UCSD-AML1 (cell line): ENCODE results near the gene SDF4.

ENCODE experiments used
- DNase-seq: peaks from one replicate; lab custom pipeline; 2025; ENCODE audit not compliant: unreplicated experiment; lab: John Stamatoyannopoulos, UW

SDF4 gene

DNA sequence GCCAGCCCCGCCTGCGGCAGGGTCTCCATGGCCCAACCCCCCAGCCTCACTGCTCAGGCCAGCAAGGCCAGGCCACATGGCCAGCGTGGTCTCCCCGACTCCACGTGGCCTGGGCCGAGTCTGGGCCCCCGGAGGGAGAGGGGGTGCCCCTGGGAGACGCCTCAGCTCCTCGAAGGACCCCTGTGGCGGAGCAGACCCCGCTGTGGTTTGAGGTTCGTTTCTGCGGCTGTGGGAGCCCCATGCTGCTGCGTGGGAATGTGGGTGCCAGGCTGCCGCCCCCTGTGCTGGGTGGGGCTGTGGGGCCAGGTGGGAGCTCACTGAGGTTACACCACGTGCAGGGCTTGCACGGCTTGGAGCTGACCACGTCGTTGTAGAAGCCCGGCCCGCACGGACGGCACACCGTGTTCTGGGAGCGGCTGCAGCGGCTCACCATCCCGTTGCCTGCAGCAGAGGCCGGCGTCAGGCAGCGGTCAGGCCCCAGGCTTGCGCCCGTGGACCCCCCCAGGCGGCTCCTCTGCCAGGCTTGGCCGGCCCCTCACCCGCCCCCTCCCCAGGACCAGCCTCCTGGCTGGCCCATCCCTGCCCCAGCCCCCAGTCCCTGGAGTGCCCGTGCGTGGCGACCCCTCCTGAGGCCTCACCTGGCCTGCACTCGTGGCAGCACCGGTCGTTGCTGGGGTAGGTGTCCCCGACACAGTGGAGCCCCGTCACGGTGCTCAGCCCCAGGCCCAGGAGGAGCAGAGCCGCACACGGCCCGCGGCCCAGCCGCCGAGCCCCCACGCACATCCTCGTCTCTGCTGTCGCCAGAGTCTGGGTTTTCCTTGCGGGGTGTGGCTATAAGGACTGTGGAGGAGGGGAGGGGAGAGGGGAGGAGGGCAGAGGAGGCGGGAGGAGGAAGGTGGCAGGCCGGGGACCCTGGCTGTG, 18.2 kb downstream of the SDF4 start, which contains the start of gene TNFRSF4:
Gene TNFRSF4, minus strand, starts transcription at position 809 of the 921 bp plus-strand sequence. Its CDS starts 26 bp downstream, at position 783.
- peak; percentile 64 for DNase-seq

GRCh38 chr1:1212780-1213344, 18.9 kb downstream of the SDF4 start:
- peak; percentile 90 for DNase-seq

DNA sequence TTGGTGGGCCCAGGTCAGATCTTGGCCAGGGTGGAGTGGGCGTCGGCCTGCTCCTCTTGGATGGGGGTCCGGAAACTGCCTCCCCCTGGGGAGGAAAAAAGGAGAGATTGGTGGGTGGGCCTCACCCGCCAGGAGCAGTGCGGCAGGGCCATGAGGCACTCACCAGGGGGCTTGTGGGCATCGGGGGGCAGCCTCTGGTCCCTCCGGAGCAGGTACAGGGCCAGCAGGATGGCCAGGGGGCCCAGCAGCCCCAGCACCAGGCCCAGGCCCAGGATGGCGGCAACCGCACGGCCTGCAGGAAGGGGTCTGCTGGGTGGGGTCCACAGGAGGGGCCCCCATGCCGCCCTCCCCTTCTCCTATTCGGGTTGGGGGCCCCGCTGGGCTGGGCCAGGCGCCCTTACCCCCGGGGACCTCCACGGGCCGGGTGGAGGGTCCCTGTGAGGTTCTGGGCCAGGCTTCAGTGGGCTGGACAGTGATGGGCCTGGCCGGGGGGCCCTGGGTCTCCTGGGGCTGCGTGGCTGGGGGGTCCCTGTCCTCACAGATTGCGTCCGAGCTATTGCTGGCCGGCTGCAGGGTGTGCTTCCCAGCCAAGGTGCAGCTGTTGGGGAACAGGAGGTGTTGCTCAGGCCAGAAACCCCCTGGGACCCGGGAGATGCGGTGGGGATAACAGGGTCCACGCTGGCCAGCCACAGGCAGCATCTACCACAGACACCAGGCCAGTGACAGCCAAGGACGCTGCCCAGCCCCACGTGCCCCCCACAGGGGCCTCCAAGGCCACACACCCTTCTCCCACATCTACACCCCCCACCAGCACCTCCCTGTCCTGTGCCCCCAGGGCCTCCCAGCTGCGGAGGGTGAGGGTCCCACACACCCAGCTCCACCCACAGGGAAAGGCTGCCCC, 20.0 kb downstream of the SDF4 start:
- no peak for DNase-seq

DNA sequence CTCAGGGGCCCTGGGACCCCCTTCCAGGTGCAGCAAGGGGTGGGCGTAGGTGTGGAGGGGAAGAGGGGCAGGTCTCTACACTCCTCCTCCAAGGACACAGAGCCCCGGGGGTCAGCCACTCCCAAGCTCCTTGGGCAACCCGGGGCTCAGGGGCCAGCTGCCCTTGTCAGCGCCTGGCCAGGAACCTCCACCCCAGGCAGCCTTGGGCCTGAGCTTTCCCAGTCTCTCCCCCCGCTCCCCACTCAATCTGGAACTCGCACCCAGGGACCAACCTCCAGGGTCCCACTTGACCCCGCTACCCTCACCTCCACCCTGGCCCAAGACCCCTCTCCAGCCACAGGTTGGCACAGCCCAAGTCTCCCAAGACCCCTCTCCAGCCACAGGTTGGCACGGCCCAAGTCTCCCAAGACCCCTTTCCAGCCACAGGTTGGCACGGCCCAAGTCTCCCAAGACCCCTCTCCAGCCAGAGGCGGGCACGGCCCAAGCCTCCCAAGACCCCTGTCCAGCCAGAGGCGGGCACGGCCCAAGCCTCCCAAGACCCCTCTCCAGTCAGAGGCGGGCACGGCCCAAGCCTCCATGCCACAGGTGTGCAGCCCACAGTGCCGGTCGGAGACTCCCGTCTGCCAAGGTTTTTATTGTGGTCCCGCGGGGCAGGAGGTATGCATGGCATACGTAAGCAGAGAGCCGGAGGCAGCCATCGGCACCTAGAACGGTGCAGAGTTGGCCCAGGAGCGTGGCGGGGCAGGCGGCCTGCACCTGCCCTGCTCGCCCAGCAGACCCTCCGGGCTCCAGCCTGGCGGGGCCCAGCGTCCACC, 20.9 kb downstream of the SDF4 start:
- DNase-seq = no peak

GRCh38 chr1:1208713-1209433, 22.9 kb downstream of the SDF4 start:
- DNase-seq = peak; percentile 65

DNA sequence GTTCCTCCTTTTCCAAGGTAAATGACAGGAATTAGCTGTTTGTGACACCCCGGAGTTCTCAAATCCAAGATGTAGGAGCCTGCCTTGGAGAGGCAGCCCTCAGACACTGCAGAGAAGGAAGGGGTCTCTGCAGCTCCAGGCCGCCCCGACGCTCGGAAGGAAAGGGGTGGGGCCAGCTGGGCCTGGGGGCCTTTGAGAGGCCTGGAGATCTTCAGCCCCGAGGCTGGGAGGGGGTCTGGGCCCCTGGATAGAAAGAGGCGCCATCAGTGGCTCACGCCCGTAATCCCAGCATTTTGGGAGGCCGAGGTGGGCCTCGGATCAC, 24.3 kb downstream of the SDF4 start:
- no peak for DNase-seq

DNA sequence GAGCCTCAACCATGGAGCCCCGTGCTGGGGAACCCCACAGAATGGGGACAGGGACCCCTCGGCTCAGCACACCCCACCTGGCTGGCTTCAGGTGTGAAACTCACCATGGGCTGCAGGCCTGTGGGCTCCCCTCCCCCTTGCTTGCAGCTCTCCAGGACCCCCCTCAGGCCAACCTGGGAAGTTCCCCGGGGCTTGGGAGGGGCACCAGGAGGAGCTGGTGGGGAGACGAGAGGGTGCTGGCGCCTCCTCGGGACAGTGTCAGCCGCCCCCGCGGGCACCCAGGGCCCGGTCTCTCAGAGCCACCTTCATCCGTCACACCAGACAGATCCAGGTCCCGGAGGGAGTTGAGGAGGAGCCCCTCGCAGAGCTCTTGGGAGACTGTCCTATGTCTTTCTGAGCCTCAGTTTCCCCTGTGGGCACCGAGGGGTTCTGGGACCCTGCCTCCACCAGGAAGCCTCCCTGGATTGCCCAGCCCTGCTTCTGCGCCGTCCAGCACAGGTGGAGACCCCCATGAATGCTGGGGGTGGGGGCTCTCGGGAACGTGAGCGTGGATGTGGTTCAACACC, 24.8 kb downstream of the SDF4 start:
- DNase-seq = no peak

GRCh38 chr1:1206376-1206965, 25.3 kb downstream of the SDF4 start, which contains the start of gene TNFRSF18:
Gene TNFRSF18 (minus strand): TSS chr1:1206592. CDS start chr1:1206571, 21 bp downstream.
- DNase-seq = no peak

- DNase-seq = peak; percentile 46
Observed at GRCh38 chr1:1205769-1206375, 25.9 kb downstream of the SDF4 start.

DNA sequence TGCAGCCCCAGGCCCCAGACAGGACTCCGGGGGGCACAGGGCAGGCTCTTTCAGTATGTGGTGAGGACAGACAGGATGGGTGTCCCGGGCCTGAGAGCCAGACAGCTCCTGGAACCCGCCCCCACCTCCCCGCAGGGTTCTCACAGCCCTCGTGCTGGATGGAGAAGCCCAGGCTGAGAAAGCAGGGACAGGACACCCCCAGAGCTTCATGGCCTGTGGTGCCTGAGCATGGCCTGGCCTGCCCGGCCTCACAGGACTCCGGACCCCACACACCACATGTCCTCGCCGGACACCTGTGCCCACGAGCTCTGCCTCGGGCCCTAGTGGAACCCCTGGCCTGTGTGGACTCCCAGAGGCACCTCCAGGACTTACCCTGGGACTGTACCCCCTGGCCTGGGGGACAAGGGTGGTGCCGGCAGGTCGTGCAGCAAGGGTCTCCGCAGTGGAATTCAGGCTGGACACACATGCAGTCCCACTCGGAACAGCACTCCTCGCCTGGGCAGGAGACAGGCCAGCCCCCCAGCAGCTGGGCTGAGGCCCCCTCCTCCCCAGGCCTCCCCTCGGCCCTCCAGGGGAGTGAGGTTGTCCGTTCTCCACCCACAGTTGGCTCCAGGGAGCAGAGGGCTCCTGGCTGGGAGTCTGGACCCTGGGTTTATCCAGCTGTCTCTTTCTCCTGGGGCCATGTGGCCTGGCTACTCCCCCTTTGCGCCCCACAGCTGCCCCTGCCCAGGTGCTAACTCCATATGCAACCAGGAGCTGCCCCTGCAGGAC, 26.6 kb downstream of the SDF4 start:
- no peak for DNase-seq

DNA sequence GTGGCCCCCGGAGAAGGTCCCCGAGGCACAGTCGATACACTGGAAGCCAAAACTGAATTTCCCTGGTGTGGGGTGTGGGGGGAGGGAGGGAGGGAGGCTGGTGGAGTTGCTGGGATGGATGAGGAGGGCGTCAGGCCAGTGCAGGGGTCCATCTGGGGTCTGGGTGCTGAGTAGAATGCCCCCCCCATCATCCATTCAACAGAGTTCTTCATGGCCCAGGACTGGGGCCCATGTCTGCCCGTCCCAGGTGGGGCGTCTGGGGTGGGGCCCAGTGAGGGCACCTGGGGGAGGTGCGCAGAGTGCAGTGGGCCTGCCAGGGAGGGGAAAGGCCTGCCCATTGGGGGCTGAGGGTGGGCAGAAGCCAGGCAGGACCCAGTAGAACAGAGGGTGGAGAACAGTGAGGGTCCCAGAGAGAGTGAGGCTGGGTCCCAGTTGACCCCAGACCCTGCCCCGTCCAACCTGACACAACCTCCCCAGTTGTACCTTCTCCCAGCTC, 27.3 kb downstream of the SDF4 start:
- no peak for DNase-seq

GRCh38 chr1:1203561-1204424, 28.0 kb downstream of the SDF4 start:
- DNase-seq = no peak

DNA sequence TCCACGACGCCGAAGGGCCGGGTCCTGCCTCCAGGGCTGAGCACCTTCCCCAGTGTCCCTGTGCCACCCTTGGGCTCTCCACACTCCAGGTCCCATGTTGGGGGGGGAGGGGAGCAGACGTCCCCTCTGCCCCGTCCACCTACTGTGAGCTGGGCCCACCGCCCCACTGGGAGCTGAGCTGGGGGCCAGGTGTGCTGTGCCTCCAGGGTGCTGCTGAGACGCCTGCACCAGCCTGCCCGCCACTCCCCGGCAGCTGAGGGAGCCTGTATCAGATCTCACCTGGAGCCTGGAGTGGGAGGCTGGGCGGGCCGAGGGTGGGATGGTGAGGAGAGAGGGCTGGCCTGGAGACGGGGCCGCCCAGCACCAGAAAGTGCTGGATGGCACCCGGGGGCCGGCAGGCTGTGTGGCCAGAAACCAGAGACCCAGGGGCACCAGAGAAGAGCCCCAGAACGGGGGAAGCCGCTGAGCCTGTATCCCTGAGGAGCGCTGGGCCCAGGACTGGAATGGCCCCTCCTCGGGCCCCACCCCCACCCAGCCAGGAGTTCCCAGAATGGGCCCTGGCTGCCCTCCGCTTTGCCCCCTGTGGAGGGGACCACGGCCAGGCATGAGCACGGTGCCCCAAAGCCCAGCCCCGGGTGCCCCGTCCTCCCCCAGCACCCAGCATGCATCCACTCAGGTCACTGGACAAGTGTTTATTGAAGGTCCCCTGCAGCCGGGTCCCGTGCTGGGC, 28.8 kb downstream of the SDF4 start:
- no peak for DNase-seq

- DNase-seq = peak; percentile 81
Observed at GRCh38 chr1:1200876-1201810, 30.7 kb downstream of the SDF4 start.
